H9 (cell line): ENCODE results near the gene THUMPD1. TPM values are rescaled to one million over a fixed set of nuclear protein-coding genes. Genes with fewer than 3 reads are reported as not detected.

Experiments
- DNase-seq: peaks from one replicate; pipeline ENCODE4 v3.0.0-alpha.2; 2017
- H2AFZ ChIP-seq: one replicate; pipeline ENCODE4 v1.6.1; 2013; ENCODE audit warnings: mild to moderate bottlenecking, low read length, control low read depth, moderate library complexity
- H2AK5ac ChIP-seq: 2 replicates; pipeline ENCODE4 v1.6.1; 2013; ENCODE audit warnings: low read length, control low read depth, mixed read lengths; ENCODE audit not compliant: insufficient read length
- H2BK120ac ChIP-seq: one replicate; pipeline ENCODE4 v1.6.1; 2013; ENCODE audit warnings: low read depth, mild to moderate bottlenecking, low read length, control low read depth, inconsistent platforms; ENCODE audit not compliant: poor library complexity, severe bottlenecking
- H2BK12ac ChIP-seq: 2 replicates; pipeline ENCODE4 v1.6.1; 2013; ENCODE audit warnings: low read length, control low read depth, mixed read lengths, low read depth; ENCODE audit not compliant: insufficient read length
- H2BK15ac ChIP-seq: 2 replicates; pipeline ENCODE4 v1.6.1; 2013; ENCODE audit warnings: low read depth, low read length, control low read depth
- H2BK20ac ChIP-seq: one replicate; pipeline ENCODE4 v1.6.1; 2013; ENCODE audit warnings: low read depth, mild to moderate bottlenecking, low read length, control low read depth, inconsistent platforms; ENCODE audit not compliant: poor library complexity, severe bottlenecking
- H2BK5ac ChIP-seq: 2 replicates; pipeline ENCODE4 v1.6.1; 2013; ENCODE audit warnings: low read length, control low read depth, mixed read lengths; ENCODE audit not compliant: insufficient read length
- H3K14ac ChIP-seq: 2 replicates; pipeline ENCODE4 v1.6.1; 2013; ENCODE audit warnings: low read length, control low read depth; ENCODE audit not compliant: insufficient read depth
- H3K18ac ChIP-seq: 2 replicates; pipeline ENCODE4 v1.6.1; 2013; ENCODE audit warnings: low read depth, mild to moderate bottlenecking, mixed read lengths, low read length, control low read depth; ENCODE audit not compliant: insufficient read length
- H3K23ac ChIP-seq: 2 replicates; pipeline ENCODE4 v1.6.1; 2013; ENCODE audit warnings: low read length, control low read depth, mixed read lengths, low read depth; ENCODE audit not compliant: insufficient read length
- H3K23me2 ChIP-seq: 2 replicates; pipeline ENCODE4 v1.6.1; 2013; ENCODE audit warnings: low read depth, mild to moderate bottlenecking, mixed read lengths, low read length, control low read depth; ENCODE audit not compliant: insufficient read length, poor library complexity, severe bottlenecking
- H3K27ac ChIP-seq: 2 replicates; pipeline ENCODE4 v1.5.1; 2013; ENCODE audit warnings: low read length, control low read depth, mixed read lengths, low read depth; ENCODE audit not compliant: insufficient read length
- H3K27me3 ChIP-seq: 2 replicates; pipeline ENCODE4 v1.6.1; 2013; ENCODE audit warnings: low read length, control low read depth, inconsistent platforms; ENCODE audit not compliant: insufficient read depth
- H3K4ac ChIP-seq: 2 replicates; pipeline ENCODE4 v1.6.1; 2013; ENCODE audit warnings: low read depth, mild to moderate bottlenecking, control low read depth, inconsistent platforms, low read length, moderate library complexity
- H3K4me1 ChIP-seq: 2 replicates; pipeline ENCODE4 v1.6.1; 2013; ENCODE audit warnings: low read length, control low read depth, inconsistent platforms; ENCODE audit not compliant: insufficient read depth
- H3K4me2 ChIP-seq: 2 replicates; pipeline ENCODE4 v1.6.1; 2013; ENCODE audit warnings: low read length, control low read depth, mixed read lengths; ENCODE audit not compliant: insufficient read length, insufficient read depth
- H3K56ac ChIP-seq: 2 replicates; pipeline ENCODE4 v1.6.1; 2013; ENCODE audit warnings: low read depth, mild to moderate bottlenecking, mixed read lengths, low read length, control low read depth; ENCODE audit not compliant: insufficient read length
- H3K79me1 ChIP-seq: 2 replicates; pipeline ENCODE4 v1.6.1; 2013; ENCODE audit warnings: low read depth, mild to moderate bottlenecking, moderate library complexity, low read length, control low read depth, inconsistent platforms; ENCODE audit not compliant: insufficient read depth, poor library complexity, severe bottlenecking
- H3K79me2 ChIP-seq: 2 replicates; pipeline ENCODE4 v1.6.1; 2013; ENCODE audit warnings: low read length, control low read depth, inconsistent platforms; ENCODE audit not compliant: insufficient read depth
- H3K9ac ChIP-seq: 2 replicates; pipeline ENCODE4 v1.6.1; 2013; ENCODE audit warnings: low read length, control low read depth, mixed read lengths; ENCODE audit not compliant: insufficient read length; ENCODE audit errors: extremely low read depth
- H3K9me3 ChIP-seq: one replicate; pipeline ENCODE4 v1.6.1; 2013; ENCODE audit warnings: low read depth, low read length, inconsistent platforms; ENCODE audit not compliant: control insufficient read depth
- H3T11ph ChIP-seq: one replicate; pipeline ENCODE4 v1.6.1; 2013; ENCODE audit warnings: mild to moderate bottlenecking, low read length, control low read depth, inconsistent platforms
- H4K20me1 ChIP-seq: one replicate; pipeline ENCODE4 v1.6.1; 2013; ENCODE audit not compliant: control insufficient read depth, insufficient read length, insufficient read depth
- H4K5ac ChIP-seq: 2 replicates; pipeline ENCODE4 v1.6.1; 2013; ENCODE audit warnings: low read depth, mild to moderate bottlenecking, mixed read lengths, low read length, control low read depth; ENCODE audit not compliant: insufficient read length
- H4K8ac ChIP-seq: replicated peaks from 2 replicates; pipeline ENCODE4 v1.6.1; 2013; ENCODE audit warnings: low read length, control low read depth, mixed read lengths, low read depth; ENCODE audit not compliant: insufficient read length
- H4K91ac ChIP-seq: 2 replicates; pipeline ENCODE4 v1.6.1; 2013; ENCODE audit warnings: low read depth, mild to moderate bottlenecking, moderate library complexity, mixed read lengths, low read length, control low read depth; ENCODE audit not compliant: insufficient read length
- H3K27ac Mint-ChIP-seq, 3 experiments: 2 replicates in 2 of 3; 3 replicates in 1 of 3; pipeline ENCODE4 v1.8.0; 2020 to 2021; ENCODE audit warnings: mixed read lengths in 3 of 3, mild to moderate bottlenecking in 1 of 3, moderate library complexity in 1 of 3
- H3K27me3 Mint-ChIP-seq: 2 replicates; pipeline ENCODE4 v1.8.0; 2021; ENCODE audit warnings: low read depth, mild to moderate bottlenecking, moderate library complexity, mixed read lengths
- H3K36me3 Mint-ChIP-seq, 3 experiments: 2 replicates in 2 of 3; 3 replicates in 1 of 3; pipeline ENCODE4 v1.8.0; 2020 to 2021; ENCODE audit warnings: low read depth in 3 of 3, mixed read lengths in 3 of 3; ENCODE audit not compliant: insufficient read depth in 1 of 3
- H3K4me1 Mint-ChIP-seq, 2 experiments: 2 replicates each; pipeline ENCODE4 v1.8.0; 2020; ENCODE audit warnings: mixed read lengths in 2 of 2
- H3K4me3 Mint-ChIP-seq, 2 experiments: 2 replicates in 1 of 2; 3 replicates in 1 of 2; pipeline ENCODE4 v1.8.0; 2020 to 2021; ENCODE audit warnings: mild to moderate bottlenecking in 2 of 2, mixed read lengths in 2 of 2, moderate library complexity in 1 of 2
- H3K9me3 Mint-ChIP-seq, 2 experiments: 2 replicates in 1 of 2; 3 replicates in 1 of 2; pipeline ENCODE4 v1.8.0; 2020; ENCODE audit warnings: mild to moderate bottlenecking in 2 of 2, mixed read lengths in 2 of 2, moderate library complexity in 1 of 2
- CTCF ChIP-seq: fragments of 200-600 bp; sonication (generic); conservative IDR thresholded peaks from 3 replicates; pipeline ENCODE4 v1.8.0; 2021; ENCODE audit warnings: antibody characterized with exemption, mild to moderate bottlenecking
- WGBS: extraction: QIAGEN DNeasy Blood & Tissue Kit; methylation state at CpG from one replicate; pipeline ENCODE4 v1.1.7; 2013; ENCODE audit warnings: missing lambda C conversion rate, low lambda C conversion rate, mixed read lengths; ENCODE audit not compliant: insufficient read length; ENCODE audit errors: extremely low coverage; 5-methylcytosine and 5-hydroxymethylcytosine counted together
- total RNA-seq: library from RNA; stranded (reverse); gene quantifications from 2 replicates; pipeline ENCODE4 v1.2.1, GENCODE V29; 2021

Gene THUMPD1
- total RNA-seq, 1 experiment from 2014 or later: 51.3 TPM

- peaks cover 0 to under 1% of the 10 kb centered on the region in 2 experiments; a peak in 1 of 5 replicates for H3K9me3 Mint-ChIP-seq
- no peak overlapping the region for H3K27ac Mint-ChIP-seq
- TF ChIP-seq CTCF: no peak
- Histone ChIP-seq H3K27me3 (no peaks in the 10 kb centered on the region), H3K79me2 (no peaks in the 10 kb centered on the region), H3T11ph (no peak overlapping the region), H3K79me1 (no peaks in the 10 kb centered on the region), H3K9ac (no peak overlapping the region), H3K14ac (no peak overlapping the region), H3K4ac (no peak overlapping the region), H2AFZ (no peak overlapping the region), H4K91ac (no peak overlapping the region), H4K8ac (no peak overlapping the region), H3K4me1 (no peaks in the 10 kb centered on the region), H3K56ac (no peak overlapping the region), H3K23ac (no peak overlapping the region), H2BK120ac (no peak overlapping the region), H3K23me2 (no peaks in the 10 kb centered on the region), H2BK12ac (no peak overlapping the region), H4K20me1 (no peaks in the 10 kb centered on the region), H3K18ac (no peak overlapping the region), H2BK20ac (no peak overlapping the region), H2BK15ac (no peak overlapping the region), H2AK5ac (no peak overlapping the region), H2BK5ac (no peak overlapping the region), H4K5ac (no peak overlapping the region), H3K27ac (no peak overlapping the region), H3K4me2 (no peak overlapping the region), H3K9me3 (no peaks in the 10 kb centered on the region)
- H3K4me1 Mint-ChIP-seq: no peaks in the 10 kb centered on the region
- no peaks in the 10 kb centered on the region; the same call in 1 of the 2 replicates for H3K27me3 Mint-ChIP-seq
- H3K4me3 Mint-ChIP-seq: no peak overlapping the region
- no peaks in the 10 kb centered on the region for H3K36me3 Mint-ChIP-seq
- no peak for DNase-seq
- no CpG with 5 or more reads among the region's 7 CpGs for WGBS
Measured at GRCh38 chr16:20711277-20711911, 30.2 kb downstream of the THUMPD1 start.
